ENCODE measurements around the gene EHD1.

GRCh38 chr11:64919627-64920026 lies 41.2 kb upstream of the EHD1 start:
- TF ChIP-seq CTCF (conservative IDR thresholded peaks at IDR 0.05; ENCODE audit: low read length) (no peak), EZH2phosphoT487 (IDR thresholded peaks at IDR 0.05; ENCODE audit: borderline replicate concordance, low read depth, low read length) (no peak)

Data from OCI-LY7 (cell line).